GM12892 (cell line): ENCODE results near the gene TMEM134.

Source experiments
- POLR2A ChIP-seq: IDR thresholded peaks from 2 replicates; pipeline ENCODE4 v1.6.1; 2011; ENCODE audit warnings: low read depth, low read length, control low read depth
- POLR2AphosphoS5 ChIP-seq: IDR thresholded peaks from 2 replicates; pipeline ENCODE4 v1.6.1; 2011; ENCODE audit warnings: low read depth, low read length, control low read depth
- TAF1 ChIP-seq: IDR thresholded peaks from 2 replicates; pipeline ENCODE4 v1.6.1; 2011; ENCODE audit warnings: low read depth, mild to moderate bottlenecking, control low read depth, low read length, borderline replicate concordance

GRCh38 chr11:67417425-67417824 lies 51.6 kb downstream of the TMEM134 start:
- TF ChIP-seq POLR2A (no peak), POLR2AphosphoS5 (no peak), TAF1 (no peak)
